Ureter (tissue), 1 donor: ENCODE results near the gene RPS19BP1. TPM values are rescaled to one million over a fixed set of nuclear protein-coding genes. Genes with fewer than 3 reads are reported as not detected.
"Not testable (repeated sequence)": the region's sequence is repeated elsewhere in the genome, so short reads cannot be mapped to it uniquely, and the experiment has no call there.

Experiments
- DNase-seq: peaks from one replicate; pipeline ENCODE4 v3.0.0-alpha.2; 2020; ENCODE audit warnings: low spot score
- total RNA-seq: library from RNA; stranded (reverse); gene quantifications from one replicate; pipeline ENCODE4 v1.2.4, GENCODE V29; 2023
- donor health status: DM: yes; HTN: yes; CAD: no.

The RPS19BP1 gene
- total RNA-seq, 1 donor from 2014 or later: 43.2 TPM

DNA sequence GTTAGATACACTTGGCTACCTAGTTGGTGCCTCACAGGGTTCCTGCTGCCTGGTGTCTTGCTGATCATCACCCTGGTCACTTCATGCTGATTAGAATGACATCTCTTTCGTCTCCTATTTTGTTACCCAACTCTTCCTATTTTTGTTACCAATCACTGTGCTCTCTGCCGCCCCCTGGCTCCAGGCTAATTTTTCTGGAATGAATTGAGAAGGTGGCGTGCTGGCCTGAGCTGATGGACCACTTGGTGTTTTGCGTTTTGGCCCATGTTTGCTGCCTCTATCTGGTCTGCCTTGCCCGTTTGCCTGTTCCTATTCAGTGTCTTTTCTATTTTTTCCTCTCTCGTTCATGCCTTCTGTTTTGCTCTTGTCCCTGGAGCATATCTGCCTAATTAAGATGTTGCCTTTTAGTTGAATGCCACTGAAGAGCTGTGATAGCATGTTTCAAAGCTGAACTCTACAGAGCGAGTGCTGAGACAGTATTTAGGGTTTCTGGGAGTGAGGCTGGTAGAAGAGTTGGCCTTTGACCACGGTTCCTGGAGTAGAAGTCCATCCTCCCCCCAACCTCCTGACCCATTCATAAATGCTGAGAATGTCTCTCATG lies 18.1 kb downstream of the RPS19BP1 start:
- no peak for DNase-seq

- no peak for DNase-seq
Observed at GRCh38 chr22:39513791-39514190, 18.8 kb downstream of the RPS19BP1 start.

- no peak for DNase-seq
Observed at GRCh38 chr22:39512026-39512425, 20.5 kb downstream of the RPS19BP1 start.

DNA sequence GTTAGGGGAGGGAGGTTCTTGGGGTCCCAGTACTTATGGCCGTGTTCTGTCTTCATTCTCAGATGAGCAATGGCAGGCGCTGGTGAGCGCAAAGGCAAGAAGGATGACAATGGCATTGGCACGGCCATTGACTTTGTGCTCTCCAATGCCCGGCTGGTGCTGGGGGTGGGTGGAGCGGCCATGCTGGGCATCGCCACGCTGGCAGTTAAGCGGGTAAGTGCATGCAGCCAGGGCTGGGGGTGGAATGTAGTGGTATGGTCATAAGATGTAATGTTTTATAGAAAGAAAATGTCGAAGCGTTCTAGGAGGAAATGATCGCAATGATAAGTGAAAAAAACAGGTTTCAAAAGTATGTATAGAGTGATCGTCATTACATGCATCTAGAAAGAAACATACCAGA lies 21.3 kb downstream of the RPS19BP1 start:
- no peak for DNase-seq

DNA sequence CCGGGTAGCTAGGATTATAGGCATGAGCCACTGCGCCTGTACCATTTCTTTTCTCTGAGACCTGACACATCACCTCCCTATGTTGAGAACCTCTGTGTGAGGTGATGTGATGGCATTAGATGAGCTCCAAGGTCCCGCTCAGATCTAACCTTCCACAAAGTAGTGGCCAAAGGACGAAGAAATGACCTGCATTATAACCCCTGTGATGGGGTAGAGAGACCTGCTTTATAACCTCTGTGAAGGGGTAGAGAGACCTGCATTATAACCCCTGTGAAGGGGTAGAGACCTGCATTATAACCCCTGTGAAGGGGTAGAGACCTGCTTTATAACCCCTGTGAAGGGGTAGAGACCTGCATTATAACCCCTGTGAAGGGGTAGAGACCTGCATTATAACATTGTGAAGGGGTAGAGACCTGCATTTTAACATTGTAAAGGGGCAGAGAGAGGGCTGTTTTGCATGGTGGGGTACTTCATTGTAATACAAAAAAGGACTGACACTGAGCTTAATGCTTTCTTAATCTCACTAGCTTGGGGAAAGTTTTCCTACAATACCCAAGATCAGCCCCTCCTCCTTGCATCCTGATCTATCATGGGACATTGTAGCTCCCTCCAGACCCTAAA lies 21.9 kb downstream of the RPS19BP1 start:
- no peak for DNase-seq

- no peak for DNase-seq
Observed at GRCh38 chr22:39508393-39508792, 24.2 kb downstream of the RPS19BP1 start.

DNA sequence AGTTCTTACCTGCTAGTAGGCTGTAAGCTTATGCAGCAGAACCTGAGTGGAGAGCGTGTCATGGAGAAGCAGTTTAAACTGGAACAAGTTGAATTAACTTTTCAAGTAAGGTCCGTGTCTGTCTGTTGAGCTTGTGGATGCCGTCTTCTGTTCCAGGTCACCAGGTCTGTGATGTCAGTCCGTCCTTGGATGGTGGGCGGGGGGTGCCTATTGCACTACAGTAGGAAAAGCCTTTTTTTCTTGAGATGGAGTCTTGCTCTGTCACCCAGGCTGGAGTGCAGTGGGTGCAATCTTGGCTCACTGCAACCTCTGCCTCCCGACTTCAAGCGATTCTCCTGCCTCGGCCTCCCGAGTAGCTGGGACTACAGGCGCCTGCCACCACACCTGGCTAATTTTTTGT lies 25.5 kb downstream of the RPS19BP1 start:
- DNase-seq: not testable (repeated sequence)

GRCh38 chr22:39504071-39504470 lies 28.5 kb downstream of the RPS19BP1 start:
- DNase-seq: no peak

DNA sequence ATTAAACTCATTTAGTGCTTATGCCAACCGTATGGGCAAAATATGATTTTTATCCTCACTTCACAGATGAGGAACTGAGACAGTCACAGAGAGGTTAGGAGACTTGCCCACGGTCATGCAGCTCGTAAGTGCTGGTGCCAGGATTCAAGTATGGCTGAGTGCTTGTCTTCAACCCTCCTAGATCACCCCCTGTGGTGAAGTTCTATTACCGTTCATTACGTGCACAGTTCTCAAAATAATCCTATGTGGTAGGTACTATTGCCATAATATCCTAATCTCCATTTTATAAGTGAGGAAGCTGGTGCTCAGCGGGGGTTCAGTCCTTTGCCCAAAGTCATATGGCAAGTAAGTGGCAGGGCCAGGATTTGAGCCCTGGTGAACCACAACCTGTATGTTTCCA lies 28.9 kb downstream of the RPS19BP1 start:
- no peak for DNase-seq

GRCh38 chr22:39502789-39503409 lies 29.6 kb downstream of the RPS19BP1 start:
- no peak for DNase-seq

DNA sequence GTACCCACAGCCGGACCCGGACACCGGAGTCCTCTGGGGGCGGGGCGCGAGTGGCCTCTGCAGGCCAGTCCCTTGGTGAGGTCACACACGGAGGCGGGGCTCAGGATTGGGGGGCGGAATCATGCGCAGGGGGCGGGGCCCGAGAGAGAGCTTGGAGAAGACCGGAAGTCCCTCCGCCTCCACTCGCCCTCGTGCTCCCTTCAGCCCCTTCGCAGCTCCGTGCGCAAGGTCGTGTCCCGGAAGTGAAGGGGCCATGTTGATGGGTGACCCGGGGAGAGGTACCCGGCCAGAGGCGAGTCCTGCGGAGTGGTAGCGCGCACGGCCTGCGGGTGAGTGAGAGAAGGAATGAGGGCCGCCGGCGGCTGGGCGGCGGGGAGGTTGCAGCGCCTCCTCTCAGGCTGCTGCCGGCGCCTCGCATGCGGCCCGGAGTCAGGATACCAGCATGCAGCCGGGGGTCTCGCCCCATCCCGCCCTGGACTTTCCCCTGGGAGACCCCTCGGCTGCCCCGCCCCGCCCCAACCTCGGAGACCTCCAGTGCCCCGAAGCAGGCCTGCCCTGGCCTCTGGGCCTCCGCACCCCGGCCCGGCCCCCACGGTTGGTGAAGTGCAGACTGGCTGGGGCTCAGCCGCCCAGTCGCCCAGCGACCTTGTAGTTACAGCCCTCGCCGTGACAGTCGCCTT lies 30.3 kb downstream of the RPS19BP1 start, which contains the start of gene MIEF1:
Gene MIEF1 (plus strand): TSS at position 182 of the 680 bp plus-strand sequence. CDS start 9,005 bp downstream, outside the sequence.
- DNase-seq: peak; percentile 98

DNA sequence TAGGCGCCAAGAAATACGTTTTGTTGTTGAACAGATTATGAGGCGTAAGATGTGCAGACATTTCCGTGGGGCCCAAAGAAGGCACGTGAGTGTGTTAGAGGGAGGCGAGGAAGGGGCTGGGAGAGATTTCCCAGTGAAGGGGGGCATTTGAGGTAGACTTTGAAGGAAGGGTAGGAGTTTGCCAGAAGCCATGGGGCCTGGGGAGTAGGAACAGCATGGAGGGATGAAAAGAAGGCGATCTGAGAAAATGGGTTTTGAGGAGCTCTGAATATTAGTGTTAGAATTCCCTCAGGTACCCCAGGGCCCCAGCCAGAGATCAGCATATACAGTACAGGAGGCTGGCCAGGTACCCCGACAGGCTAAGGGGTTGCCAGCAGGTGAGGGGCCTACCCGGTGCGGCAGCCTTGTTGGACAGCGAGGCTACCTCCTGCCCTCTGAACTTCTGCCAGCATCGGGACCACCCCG lies 30.9 kb downstream of the RPS19BP1 start:
- no peak for DNase-seq

DNA sequence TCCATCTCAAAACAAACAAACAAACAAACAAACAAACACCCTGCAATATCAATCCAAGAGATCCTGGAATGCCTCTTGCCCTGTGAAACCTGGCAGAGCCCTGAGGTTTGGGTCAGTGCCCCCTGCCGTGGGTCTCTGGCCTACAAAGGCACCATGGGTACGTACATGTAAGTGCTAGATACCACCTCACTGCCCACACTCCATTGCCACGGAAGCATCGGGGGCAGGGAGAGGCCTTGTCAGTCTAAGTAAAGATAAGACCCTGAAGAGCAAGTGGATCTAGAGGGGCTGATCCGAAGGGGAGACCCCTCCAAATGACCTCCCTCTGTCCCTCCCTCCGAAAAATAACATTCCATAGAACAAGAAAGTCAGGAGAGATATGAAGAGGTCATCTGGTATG lies 32.4 kb downstream of the RPS19BP1 start:
- DNase-seq: no peak

- no peak for DNase-seq
Observed at GRCh38 chr22:39498802-39499201, 33.7 kb downstream of the RPS19BP1 start.

- no peak for DNase-seq
Observed at GRCh38 chr22:39498368-39498767, 34.2 kb downstream of the RPS19BP1 start.

- no peak for DNase-seq
Observed at GRCh38 chr22:39497429-39497828, 35.1 kb downstream of the RPS19BP1 start.

DNA sequence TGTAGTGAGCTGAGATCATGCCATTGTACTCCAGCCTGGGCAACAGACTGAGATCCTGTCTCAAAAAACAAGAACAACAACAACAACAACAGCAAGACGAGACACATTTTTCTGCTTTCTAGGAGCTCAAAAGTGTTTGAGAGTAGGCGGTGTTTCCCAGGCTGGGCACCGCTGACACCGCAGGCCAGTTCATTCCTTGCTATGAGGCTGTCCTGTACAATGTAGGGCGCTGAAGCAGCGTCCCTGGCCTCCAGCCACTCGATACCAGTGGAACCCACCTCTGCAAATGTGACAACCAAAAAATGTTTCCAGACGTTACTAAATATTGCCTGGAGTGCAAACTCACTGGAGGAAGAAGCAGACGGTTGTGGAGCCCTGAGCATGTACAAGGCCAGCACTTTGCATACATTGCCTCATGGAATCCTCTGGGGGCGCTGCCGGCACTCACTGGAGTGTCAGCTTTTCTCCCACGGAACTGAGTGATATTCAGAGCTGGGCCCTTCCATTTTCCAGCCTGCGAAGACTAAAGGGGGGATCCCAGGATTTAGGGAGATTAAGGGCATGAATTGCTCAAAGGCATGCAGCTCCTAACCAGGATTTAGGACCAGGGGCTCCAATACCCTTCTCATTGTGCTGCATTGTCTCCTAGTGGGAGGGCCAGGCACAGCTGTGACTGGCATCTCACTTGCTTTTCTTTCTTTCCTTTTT lies 36.3 kb downstream of the RPS19BP1 start:
- no peak for DNase-seq

- no peak for DNase-seq
Observed at GRCh38 chr22:39494471-39495120, 38.0 kb downstream of the RPS19BP1 start.

DNA sequence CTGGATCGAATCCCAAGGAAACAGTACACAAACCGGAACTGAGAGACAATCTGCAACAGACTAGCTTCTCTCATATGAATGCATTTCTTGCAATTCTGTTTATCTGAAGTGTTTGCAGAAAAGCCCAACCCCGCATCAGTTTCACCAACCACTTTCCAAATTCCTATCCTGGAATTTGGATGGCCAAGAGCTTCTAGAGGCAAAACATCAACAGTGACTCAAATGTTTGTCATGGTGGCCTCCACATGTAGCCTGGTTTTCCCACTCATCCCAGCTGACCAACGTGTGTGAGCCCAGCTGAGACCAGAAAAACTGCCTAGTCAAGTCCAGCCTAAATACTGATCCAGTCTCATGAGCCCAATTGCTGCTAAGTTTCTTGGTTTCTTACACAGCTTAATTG lies 38.8 kb downstream of the RPS19BP1 start:
- no peak for DNase-seq

- DNase-seq: no peak
Observed at GRCh38 chr22:39492186-39492585, 40.4 kb downstream of the RPS19BP1 start.

GRCh38 chr22:39491696-39492095 lies 40.9 kb downstream of the RPS19BP1 start:
- DNase-seq: no peak
